ENCODE data around the gene NAA11. TPM values are rescaled to one million over a fixed set of nuclear protein-coding genes. Genes with fewer than 3 reads are reported as not detected.

Gene NAA11
- polyA plus RNA-seq (ENCODE audit: insufficient read length in 12 of 12), result 1 to 10 TPM in 1 of 12 donors, under 1 TPM in 9, not detected in 2; 0.18 to 1.1 (median 0.54) TPM
- long read RNA-seq, donor 1, result 0 reads
- long read RNA-seq, donor 2, partial matches to known transcripts, result 0 of 10 reads
- long read RNA-seq, donor 2, other reads (novel, unspliced or antisense), result 10 of 10 reads
- long read RNA-seq, donor 3, result 0 reads
- long read RNA-seq, donor 4, result 0 reads
- long read RNA-seq, donor 5, result 0 reads
- long read RNA-seq, donor 6, result 0 reads
- long read RNA-seq, donor 7, result 0 reads
- long read RNA-seq, donor 8, result 0 reads
- long read RNA-seq, donor 9, result 0 reads
- long read RNA-seq, donor 10, result 0 reads
- long read RNA-seq, donor 11, result 0 reads

DNA sequence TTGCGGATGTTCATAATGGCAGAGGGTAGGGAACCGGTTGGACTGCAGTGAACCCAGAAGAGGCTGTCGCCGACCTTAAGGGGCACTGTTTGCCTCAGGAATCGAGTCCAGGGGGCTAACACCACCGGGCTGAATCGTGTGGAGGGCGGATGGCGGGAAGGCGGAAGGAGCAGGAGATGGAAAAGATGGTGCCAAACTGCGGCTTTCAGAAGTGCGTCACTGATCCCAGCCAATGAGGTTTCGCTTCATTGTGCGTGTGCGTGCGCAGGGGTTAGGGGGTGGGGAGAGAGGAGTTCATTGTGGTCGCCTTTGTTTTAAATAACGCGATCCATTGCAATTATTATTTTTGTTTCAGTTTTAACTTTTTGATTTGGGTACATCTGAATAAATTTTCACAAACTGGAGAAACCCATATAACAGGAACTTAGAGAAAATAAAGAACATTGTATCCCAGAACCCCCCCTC, at the start of gene NAA11:
TSS of gene NAA11 (minus strand) at position 198 of the 465 bp plus-strand sequence. CDS start at position 14, 184 bp downstream.
- DNase-seq, result no peak

DNA sequence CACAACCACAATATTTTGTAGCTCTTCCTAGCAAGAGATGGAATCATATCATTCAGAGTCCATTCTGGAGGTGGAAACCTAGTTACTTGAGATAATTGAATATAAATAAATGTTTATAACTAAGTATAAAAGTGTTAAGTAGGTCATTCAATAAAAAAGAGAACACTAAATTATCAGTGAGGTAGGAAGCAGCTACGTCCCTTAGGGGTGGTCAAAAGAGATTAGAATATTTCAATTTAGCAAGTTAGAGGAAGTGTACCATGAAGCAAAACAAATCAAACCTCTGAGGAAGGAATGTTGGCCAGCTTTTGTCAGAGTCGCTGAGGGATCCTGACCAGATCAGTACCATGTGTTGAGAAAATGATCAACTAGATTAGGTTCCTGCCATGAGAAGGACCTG, 44.2 kb upstream of the NAA11 start:
- DNase-seq, result no peak

DNA sequence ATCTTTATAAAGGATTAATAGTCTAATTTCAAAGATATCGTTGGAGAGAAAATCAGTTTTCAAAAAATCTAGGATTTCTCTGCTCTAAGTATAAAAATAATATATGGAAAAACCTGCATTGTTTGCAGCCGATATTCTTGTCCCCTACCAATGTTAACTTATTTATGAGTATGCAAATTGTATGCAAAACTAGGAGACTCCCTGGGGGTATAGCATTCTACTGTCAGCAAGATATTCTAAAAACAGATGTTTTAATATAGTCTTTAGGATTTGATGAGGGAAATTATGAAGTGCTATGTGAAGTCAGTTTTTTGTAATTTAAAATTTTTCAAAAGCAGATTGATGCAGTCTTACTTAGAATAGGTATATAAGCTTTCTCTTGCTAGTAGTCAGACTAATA, 41.2 kb upstream of the NAA11 start:
- no peak for DNase-seq

DNA sequence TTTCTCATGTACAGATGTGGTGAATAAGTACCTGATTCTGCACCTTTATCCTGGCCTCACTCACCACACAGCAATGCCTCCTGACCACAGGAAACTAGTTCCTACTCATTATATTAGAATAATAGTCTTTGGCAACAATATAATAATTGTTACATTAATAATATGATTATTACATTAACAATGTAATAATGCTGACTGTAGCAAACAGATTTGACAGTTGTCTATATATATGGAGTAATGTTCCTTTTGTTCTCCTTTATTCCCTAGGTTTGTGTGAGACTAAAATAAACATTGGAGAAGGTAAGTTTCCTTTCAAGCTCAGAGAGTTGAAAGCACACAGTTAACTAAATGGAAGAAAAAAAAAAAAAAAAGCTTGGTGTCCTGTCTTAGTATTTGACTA, 40.6 kb upstream of the NAA11 start:
- no peak for DNase-seq

DNA sequence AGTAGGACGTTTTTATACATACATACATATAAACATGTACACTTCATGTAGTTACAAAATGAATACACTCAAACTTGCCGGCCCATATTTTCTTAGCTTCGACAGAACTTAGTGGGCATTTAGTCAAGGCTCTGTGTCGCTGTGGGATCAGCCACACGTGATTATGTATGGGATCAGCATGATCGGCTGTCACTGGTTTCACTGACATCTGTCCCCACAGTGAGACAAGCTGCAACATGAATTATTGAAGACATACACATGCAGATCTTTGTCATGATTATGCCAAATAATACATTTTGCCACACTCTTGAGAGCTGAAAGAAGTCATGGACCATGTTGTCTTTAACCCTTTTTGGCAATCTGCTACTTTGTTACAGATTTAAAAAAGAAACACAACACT, 38.2 kb upstream of the NAA11 start:
- no peak for DNase-seq

DNA sequence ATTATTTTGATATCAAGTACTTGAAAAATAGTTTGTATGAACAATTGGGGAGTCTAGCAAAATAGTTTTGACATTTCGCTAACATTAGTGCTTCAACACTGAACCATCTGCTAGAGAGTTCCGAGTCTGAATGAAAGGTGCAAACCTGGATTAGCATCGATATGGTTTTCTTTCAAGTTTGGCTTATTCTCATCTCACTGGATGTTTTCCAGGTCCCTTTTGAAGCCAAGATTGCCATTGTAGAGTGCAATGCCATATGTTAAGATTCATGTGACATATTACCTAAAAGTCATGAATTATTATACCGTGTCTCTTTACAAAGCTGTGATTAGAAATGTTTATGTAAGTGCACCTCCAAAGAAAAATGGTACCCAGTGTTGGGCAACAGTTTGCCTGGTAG, 36.8 kb upstream of the NAA11 start:
- DNase-seq, result no peak

DNA sequence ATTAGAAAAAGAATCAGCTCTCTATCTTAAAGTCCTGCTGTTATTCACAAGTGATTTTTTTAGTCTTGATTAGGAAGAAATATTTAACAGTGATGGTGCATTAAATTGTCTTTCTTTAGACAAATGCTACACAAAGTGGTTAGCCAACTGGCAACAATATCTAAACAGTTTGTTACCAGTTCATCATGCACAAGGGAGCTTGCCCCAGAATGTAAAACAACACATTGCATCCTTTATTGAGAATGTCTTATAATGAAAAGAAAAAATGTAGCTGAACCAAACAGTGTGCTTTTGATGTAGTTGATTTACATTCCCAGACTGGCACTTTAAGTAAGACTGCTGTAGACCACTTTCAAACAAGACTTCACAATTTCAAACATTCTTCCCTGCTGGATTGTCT, 34.1 kb upstream of the NAA11 start:
- no peak for DNase-seq

DNA sequence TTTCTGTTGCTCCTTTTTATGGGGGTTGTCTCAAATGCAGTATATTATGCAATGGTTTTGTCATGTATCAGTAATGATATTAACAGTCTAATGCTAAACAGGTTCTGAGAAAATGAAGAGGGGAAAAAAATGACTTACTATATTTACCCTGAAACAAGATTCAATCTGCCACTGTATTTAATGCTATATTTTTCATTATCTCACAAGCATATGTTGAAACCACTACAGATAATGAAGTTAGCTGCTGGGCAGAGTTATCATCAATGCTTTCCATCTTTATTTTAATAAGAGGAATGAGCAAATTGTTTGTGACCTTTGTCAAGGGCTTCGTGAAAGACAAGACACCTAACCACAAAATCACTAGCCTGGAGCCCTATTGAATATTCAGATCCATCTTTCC, 32.6 kb upstream of the NAA11 start:
- no peak for DNase-seq

DNA sequence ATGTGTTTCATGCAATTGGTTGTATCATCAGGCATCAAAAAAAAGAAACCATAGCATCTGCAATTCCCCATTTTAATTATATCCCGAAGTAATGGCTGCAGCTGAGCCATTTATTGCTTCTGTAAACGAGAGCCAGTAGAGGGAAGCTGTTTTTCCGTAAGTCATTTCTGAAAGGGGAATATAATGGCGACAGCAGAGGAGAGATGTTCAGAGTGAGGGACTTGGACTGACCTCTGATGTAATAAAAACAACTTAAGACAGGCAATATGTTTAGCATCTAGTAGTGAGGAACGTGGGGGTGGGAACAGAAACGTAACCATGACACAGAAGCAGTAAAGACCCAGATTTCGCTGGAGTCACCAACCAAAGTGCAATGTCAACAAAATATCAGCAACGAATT, 31.5 kb upstream of the NAA11 start:
- DNase-seq, result no peak

DNA sequence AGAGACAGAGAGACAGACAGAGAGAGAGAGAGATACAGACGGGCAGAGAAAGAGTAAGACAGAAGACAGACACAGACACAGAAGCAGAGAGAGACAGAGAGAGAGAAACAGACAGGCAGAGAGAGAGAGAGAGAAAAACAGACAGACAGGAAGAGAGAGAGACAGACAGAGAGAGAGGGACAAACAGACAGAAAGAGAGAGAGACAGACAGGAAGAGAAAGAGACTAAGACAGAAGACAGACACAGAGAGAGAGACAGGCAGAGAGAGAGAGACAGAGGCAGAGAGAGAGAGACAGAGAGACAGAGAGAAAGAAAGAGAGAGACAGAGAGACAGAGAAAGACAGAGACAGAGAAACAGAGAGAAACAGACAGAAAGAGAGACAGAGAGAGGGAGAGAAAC, 27.2 kb upstream of the NAA11 start:
- no peak for DNase-seq

DNA sequence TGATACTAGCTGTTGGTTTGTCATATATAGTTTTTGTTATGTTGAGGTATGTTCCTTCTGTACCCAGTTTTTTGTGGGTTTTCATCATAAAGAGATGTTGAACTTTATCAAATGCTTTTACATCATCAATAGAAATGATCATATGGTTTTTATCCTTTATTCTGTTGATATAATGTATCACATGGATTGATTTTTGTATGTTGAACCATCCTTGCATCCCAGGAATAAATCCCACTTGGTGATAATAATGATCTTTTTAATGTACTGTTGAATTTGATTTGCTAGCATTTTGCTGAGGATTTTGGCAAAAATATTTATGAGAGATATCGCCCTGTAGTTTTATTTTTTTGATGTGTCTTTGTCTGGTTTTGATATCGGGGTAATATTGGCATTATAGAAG, 22.5 kb upstream of the NAA11 start:
- DNase-seq, result no peak

DNA sequence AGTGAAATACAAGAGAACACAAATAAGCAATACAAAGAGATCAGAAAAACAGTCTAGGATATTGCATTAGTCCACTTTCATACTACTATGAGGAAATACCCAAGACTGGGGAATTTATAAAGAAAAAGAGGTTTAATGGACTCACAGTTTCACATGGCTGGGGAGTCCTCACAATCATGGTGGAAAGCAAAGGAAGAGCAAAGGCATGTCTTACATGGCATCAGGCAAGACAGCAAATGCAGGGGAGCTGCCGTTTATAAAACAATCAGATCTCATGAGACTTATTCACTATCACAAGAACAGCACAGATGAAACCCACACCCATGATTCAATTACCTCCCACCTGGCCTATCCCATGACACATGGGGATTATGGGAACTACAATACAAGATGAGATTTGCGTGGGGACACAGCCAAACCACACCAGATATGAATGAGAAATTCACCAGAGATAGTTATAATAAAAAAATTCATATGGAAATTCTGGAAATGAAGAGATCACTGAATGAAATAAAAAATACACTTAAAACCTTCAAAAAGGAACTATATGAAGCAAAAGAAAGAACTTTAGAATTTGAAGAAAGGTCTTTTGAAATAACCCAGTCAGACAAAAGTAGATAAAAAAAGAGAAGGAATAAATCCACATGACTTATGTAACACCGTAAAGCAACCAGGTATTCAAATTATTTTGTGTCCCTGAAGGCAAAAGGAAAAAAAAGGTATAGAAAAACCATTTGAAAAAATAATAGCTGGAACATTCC, 16.2 kb upstream of the NAA11 start:
- no peak for DNase-seq

DNA sequence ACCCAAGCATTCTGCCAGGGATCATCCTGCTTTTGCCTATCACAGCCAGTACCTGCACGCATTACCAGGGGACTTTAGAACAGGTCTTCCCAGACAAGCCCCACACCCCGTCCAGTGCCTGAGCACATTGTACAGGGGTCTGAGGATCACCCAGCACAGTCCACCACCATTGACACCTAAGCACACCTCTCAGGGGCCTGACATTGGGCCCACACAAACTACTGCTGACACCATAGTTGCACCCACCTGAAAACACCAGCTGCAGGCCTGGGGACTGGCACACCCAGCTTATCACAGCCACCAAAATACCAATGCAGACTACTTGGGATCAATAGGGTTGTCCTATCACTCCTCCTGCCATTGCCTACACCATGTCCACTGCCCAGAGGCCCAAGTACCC, 14.7 kb upstream of the NAA11 start:
- no peak for DNase-seq

DNA sequence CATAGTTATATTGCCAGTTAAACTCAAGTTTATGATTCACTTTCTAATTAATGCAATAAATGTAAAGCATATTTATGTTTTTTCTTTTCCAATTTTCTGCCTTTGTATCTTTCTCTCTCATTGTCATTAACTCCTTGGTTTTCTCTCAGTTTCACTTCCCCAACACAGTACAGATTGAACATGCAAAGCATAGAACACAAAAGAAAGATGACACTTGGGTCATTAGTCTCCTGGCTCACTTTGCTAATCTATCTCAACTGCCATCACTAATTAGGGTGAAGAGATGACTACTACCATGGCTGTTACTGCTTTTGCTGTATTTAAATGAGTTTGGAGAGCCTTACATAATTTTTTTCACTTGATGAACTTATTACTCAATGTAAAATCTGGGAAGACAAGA, 12.3 kb upstream of the NAA11 start:
- DNase-seq, result no peak

DNA sequence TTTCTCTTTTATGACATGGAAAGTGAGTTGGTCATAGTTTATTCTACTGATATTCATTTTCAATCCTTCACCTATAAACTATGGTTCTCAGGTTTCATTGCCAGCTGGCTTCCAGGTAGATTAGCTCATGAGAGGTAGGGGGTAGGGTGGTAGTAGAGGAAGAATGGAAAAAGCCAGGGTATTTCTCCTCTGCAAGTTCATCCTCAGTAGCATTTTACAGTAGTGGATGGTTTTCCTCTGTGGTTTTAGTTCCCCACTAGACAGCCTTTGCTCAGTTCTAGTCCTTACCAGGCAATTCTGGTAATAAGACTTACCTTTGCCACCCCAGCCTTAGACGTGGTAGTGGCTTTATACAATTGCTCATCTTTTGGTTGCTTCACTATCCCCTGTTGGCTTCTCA, 8.9 kb upstream of the NAA11 start:
- DNase-seq, result no peak

DNA sequence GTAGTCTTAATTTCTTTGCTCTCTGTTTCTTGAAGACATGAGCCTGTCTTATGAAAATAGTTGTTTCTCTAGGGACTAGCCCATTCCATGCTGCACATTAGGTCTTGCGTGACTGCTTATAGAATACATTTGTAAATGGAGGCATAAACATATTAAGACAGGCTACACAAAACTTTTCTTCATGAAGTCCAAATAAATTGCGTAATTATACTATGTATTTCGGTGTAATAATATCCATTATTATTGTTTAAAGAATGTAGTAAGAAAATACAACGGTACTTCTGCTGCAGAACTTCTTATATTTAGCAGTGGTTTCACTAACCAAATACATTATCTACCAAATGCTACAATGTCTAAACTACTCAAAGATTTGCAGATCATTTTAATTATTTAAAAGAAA, 8.5 kb upstream of the NAA11 start:
- no peak for DNase-seq

DNA sequence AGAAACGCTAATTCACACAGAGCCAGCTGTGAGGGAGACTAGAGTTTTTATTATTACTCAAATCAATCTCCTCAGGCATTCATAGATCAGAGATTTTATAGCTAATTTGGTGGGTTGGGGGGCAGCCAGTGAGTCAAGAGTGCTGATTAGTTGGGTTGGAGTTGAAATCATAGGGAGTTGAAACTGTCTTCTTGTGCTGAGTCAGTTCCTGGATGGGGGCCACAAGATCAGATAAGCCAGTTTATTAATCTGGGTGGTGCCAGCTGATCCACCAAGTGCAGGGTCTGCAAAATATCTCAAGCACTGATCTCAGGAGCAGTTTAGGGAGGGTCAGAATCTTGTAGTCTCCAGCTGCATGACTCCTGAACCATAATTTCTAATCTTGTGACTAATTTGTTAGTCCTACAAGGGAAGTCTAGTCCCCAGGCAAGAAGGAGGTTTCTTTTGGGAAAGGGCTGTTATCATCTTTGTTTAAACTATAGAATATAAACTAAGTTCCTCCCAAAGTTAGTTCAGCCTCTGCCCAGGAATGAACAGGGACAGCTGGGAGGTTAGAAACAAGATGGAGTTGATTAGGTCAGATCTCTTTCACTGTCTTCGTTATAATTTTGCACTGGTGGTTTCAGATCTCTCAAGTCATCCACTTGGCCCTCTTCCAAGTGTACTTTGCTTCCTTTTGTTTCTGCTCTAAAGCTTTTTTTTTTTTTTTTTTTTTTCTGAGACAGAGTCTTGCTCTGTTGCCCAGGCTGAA, 5.4 kb upstream of the NAA11 start:
- DNase-seq, result no peak

DNA sequence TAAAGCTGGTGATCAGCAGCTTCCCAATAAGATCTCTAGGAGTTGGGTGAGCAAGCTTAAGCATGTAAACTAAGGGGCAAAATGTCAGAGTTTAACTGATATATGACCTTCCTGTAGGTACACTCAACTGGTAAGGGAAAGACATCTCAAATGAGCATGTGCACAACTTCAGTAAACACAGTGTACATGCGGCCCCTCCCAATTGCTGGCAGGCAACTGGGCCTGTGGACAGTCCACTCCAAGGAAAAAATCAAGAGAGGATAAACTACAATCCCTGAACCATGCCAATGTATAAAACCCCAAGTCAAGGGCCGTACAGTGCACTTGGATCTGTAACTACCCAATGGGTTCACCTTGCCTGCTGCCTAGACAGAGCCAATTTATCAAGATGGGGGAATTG, 4.9 kb upstream of the NAA11 start:
- no peak for DNase-seq

DNA sequence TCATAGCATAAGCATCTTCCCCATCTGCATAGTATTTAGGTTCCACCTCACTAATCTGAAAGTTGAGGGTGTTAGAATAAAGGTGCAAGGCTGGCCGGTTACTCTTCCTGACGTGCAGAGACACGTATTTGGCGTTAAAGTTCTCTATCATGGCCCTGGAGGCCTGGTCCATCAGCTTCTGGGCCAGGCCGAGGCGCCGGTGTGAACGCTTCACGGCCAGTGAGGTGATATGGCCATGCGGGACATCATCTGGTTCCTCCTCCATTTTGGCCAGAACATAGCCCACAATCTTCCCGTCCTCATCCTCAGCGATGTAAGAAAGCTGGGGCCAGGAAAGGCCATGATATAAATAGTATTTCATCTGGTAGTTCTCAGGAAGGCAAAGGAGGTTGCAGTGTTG, 425 bp downstream of the NAA11 start:
- DNase-seq, result no peak

DNA sequence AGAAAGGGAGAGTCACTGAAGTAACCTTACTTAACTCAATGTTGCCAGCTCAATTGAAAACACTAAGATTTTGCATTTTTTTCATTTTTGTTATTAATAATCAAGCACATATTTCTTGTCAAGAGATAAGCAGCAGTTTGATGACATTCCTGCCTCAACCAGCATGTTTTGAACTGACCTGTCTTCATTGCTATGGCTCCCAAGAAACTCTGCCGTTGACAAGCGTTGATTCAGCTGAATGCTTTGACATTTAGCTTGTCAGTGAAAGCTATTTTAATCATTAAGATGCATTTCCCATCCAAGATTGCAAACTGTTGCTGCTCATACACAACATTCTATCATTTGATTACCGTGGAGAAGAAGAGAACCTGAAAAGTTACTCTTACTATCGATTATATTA, 5.9 kb downstream of the NAA11 start:
- no peak for DNase-seq

DNA sequence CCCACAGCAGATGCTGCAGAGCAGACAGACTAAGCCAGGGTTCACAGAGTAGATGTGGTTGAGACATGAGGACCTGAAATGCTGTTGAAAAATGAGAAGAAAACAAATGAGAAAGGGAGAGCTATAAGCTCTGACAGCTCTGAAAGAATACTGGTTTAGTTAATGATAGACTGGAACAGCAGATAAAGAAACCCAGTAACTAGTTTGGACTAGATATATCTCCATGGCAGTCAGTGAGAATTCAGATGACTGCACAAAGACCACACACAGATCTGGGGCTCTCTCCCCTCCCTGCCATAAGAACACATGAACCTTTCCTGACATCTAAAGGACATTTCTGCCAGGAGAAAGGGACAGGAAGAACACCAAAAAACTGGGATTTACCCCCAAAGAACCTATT, 8.2 kb downstream of the NAA11 start:
- no peak for DNase-seq

DNA sequence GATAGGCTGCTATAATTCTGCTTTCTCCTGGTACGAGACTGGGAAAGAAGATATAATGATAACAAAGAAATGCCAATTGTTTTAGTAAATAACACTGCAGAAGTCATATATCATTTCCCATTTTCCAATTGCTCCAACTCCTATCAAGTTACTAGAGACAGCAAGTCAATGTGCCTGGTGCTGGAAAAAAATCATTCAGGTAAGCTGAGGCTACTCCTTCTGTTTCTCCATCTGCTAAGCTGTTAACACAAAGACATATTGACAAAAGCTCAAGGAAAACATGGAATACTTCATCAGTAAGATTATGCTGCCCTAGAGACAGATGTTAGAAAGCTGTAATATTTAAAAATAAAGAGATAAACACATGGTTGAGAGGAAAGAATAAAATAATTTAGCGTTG, 10.0 kb downstream of the NAA11 start:
- no peak for DNase-seq

DNA sequence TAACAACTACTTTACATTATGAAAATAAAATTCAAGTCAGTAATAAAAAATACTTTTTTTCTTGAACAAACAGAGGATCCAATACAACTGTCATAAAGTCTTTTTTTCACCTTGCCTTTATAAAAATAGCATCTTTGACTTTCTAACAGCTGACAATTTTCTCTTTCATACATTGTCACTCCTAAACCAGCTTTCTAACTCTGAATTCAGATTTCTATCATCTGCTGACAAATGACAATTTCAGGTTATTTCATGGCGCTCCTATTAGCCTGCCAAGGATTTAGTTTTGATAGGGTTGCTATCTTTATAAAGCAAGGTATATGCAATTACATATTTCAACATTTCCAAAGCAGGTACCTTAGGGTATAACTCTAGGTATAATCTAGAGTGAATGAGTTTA, 14.6 kb downstream of the NAA11 start:
- no peak for DNase-seq
